Measurements from ENCODE around the gene TMEM69. TPM values are rescaled to one million over a fixed set of nuclear protein-coding genes. Genes with fewer than 3 reads are reported as not detected.
"Not testable (repeated sequence)": the region's sequence is repeated elsewhere in the genome, so short reads cannot be mapped to it uniquely, and the experiment has no call there.

The TMEM69 gene
- total RNA-seq, 2 experiments from 2014 or later = 43.0 to 45.2 TPM

DNA sequence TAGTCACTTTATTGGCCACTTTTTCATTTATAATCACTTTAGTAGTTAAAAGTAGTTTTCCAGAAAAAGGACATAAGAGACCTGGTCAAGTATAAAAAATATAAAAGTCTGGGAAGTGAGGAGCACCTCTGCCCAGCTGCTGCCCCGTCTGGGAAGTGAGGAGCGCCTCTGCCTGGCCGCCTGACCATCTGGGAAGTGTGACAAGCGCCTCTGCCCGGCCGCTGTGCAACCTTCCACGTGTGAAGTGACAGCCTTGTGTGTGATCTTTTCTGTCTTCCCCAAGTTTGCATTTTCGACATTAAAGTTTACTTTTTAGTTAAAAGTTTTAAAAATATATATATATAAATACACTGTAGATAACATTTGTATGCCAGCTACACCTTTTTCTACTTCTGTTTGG is 5.8 kb downstream of the TMEM69 start:
- H3K27me3 Mint-ChIP-seq, H3K4me3 Mint-ChIP-seq, DNase-seq, H3K9me3 Mint-ChIP-seq: not testable (repeated sequence)
- Mint-ChIP-seq H3K36me3 (peaks cover 35% of the 10 kb centered on the region), H3K4me1 (peaks cover 26% of the 10 kb centered on the region), H3K27ac (peak overlapping the region; percentile 38)

DNA sequence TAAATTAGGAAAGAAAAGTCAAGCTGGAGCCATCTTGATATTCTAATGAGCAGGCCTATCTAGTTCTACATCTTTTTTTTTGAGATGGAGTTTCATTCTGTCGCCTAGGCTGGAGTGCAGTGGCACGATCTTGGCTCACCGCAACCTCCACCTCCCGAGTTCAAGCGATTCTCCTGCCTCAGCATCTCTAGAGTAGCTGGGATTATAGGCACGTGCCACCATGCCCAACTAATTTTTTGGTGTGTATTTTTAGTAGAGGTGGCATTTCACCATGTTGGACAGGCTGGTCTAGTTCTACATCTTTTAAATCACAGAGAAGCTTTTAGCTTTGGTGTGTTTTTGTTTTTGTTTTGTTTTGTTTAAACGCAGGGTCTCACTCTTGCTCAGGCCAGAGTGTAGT is 6.8 kb downstream of the TMEM69 start:
- no peak overlapping the region for H3K27ac Mint-ChIP-seq

DNA sequence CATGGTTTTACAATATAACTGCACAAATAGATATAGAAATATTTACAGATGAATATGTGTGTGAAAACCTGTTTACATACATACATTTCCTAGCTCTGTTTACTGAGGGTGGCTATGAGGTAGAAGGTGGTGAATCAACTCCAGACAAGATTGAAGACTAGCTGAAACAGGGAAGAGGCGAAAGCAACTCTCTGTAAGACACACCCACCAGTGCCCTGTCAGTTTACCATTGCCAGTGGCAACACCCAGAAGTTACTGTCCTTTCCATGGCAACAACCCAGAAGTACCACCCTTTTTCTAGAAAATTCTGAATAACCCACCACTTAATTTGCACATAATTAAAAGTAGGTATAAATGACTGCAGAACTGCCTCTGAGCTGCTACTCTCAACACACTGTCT is 16.7 kb downstream of the TMEM69 start:
- no peaks in the 10 kb centered on the region for H3K27me3 Mint-ChIP-seq
- no peak overlapping the region for H3K27ac Mint-ChIP-seq
- H3K36me3 Mint-ChIP-seq = peaks cover 21% of the 10 kb centered on the region
- H3K4me1 Mint-ChIP-seq = peaks cover 2% of the 10 kb centered on the region
- no peak overlapping the region for H3K4me3 Mint-ChIP-seq
- H3K9me3 Mint-ChIP-seq = peaks cover 4% of the 10 kb centered on the region
- no peak for DNase-seq

More for the DNA sequence above, 6.8 kb downstream of the TMEM69 start:
- no peaks in the 10 kb centered on the region for H3K27me3 Mint-ChIP-seq
- peaks cover 25% of the 10 kb centered on the region for H3K36me3 Mint-ChIP-seq
- H3K4me1 Mint-ChIP-seq = peaks cover 21% of the 10 kb centered on the region
- DNase-seq = no peak
- no peaks in the 10 kb centered on the region for H3K9me3 Mint-ChIP-seq
- no peak overlapping the region for H3K4me3 Mint-ChIP-seq

DNA sequence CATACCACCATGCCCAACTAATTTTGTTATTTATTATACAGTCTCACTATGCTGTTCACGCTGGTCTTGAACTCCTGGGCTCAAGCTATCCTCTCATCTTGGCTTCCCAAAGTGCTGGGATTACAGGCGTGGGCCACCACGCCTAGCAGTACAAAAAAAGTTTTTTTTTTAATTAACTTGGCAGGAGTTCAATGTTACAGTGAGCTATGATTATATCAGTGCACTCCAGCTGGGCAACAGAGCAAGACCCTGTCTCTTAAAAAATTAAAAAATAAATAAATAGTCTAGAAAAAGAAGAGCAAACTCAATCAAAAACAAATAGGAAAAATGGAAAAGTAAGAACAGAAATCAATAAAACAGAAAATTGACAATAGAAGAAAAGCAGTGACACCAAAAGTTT is 25.7 kb downstream of the TMEM69 start:
- H3K36me3 Mint-ChIP-seq = peaks cover 10% of the 10 kb centered on the region
- H3K27ac Mint-ChIP-seq = no peak overlapping the region
- H3K4me1 Mint-ChIP-seq = no peaks in the 10 kb centered on the region
- no peak for DNase-seq
- H3K4me3 Mint-ChIP-seq = no peak overlapping the region
- no peaks in the 10 kb centered on the region for H3K9me3 Mint-ChIP-seq
- no peaks in the 10 kb centered on the region for H3K27me3 Mint-ChIP-seq

DNA sequence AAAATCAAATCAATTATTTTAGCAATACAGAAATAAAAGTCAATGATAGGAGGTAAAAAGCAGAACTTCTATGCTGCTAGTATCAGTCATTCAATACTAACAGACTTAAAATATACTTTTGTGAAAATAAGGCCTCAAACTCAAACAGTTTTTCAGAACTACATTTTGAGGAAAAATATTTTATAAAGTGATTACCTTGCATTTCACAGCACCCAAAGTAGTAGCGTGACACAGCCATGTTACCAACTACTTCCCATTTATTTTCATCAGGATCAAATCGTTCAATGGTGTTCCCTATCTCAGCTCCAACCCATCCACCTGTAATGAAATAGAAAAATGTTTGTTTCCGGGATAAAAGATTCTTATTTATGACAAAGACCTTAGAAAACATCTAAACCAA is 28.7 kb downstream of the TMEM69 start:
- Mint-ChIP-seq H3K4me1 (no peaks in the 10 kb centered on the region), H3K36me3 (peaks cover 1% of the 10 kb centered on the region), H3K27ac (no peak overlapping the region), H3K4me3 (no peak overlapping the region), H3K9me3 (no peaks in the 10 kb centered on the region), H3K27me3 (no peaks in the 10 kb centered on the region)
- no peak for DNase-seq

DNA sequence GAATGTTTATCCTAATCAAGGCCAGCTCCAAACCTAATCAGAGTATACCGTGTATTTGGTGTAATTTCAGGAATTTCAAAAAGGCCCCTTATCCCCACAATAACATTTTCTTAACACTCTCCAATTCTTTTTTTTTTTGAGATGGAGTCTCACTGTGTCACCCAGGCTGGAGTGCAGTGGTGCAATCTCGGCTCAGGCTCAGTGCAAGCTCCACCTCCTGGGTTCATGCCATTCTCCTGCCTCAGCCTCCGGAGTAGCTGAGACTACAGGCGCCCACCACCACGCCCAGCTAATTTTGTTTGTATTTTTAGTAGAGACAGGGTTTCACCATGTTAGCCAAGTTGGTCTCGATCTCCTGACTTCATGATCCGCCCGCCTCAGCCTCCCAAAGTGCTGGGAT is 29.4 kb downstream of the TMEM69 start:
- not testable (repeated sequence) for H3K27me3 Mint-ChIP-seq, H3K27ac Mint-ChIP-seq, H3K36me3 Mint-ChIP-seq, H3K4me1 Mint-ChIP-seq, H3K4me3 Mint-ChIP-seq, H3K9me3 Mint-ChIP-seq, DNase-seq

DNA sequence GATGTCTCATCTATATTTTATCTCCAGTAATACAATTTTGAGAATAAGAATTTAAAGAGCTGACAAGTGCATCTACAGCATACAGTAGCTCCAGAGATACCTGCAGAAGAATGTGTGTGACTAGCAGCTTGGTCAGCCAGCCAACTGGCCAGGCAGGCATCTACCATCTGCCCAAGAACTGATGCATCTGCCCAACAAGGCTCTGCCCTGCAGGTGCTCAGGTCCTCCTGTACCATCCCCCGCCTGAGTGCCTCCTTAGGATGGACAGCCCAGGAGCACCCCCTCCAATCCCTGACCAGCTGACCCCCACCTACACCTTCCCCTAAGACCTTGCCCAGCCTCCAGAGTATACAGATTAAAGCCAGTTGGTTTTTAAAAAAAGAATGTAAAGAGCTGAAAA is 30.3 kb downstream of the TMEM69 start:
- H3K27ac Mint-ChIP-seq = no peak overlapping the region
- H3K36me3 Mint-ChIP-seq = no peaks in the 10 kb centered on the region
- no peaks in the 10 kb centered on the region for H3K4me1 Mint-ChIP-seq
- H3K9me3 Mint-ChIP-seq = no peaks in the 10 kb centered on the region
- H3K4me3 Mint-ChIP-seq = no peak overlapping the region
- no peaks in the 10 kb centered on the region for H3K27me3 Mint-ChIP-seq
- no peak for DNase-seq

DNA sequence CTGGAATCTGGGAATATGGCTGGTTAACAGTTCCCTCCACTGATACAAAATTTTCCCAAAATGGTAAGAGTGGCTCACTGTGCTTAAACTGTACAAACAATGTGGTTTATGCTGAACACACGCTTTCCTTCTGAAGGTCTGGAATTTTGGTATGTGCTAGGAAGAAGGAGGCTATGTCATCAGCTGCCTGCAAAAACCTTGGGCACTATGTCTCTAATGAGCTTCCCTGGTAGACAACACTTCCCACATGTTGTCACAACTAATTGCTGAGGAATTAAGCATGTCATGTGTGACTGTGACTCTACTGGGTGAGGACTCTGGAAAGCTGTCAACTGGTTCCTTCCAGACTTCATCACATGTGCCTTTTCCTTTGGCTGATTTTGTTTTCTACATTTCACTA is 33.2 kb downstream of the TMEM69 start:
- DNase-seq = no peak
- no peak overlapping the region for H3K27ac Mint-ChIP-seq
- no peaks in the 10 kb centered on the region for H3K36me3 Mint-ChIP-seq
- H3K9me3 Mint-ChIP-seq = no peaks in the 10 kb centered on the region
- H3K27me3 Mint-ChIP-seq = no peaks in the 10 kb centered on the region
- no peaks in the 10 kb centered on the region for H3K4me1 Mint-ChIP-seq
- no peak overlapping the region for H3K4me3 Mint-ChIP-seq

DNA sequence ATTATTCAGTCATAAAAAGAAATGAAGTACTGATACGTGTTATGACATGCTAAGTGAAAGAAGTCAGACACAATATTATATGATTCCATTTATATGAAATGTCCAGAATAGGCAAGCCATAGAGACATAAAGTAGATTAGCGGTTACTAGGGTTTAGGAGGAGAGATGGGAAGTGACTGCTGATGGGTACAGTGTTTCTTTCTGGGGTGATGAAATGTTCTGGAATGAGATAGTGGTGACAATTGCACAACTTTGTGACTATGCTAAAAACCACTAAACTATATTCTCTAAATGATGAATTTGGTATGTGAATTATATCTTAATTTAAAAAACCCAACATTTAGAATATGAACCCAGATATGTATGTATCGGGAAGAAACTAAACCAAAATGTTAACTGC is 34.8 kb downstream of the TMEM69 start:
- no peaks in the 10 kb centered on the region for H3K36me3 Mint-ChIP-seq
- H3K4me1 Mint-ChIP-seq = no peaks in the 10 kb centered on the region
- H3K9me3 Mint-ChIP-seq = no peaks in the 10 kb centered on the region
- no peak overlapping the region for H3K4me3 Mint-ChIP-seq
- H3K27ac Mint-ChIP-seq = no peak overlapping the region
- no peaks in the 10 kb centered on the region for H3K27me3 Mint-ChIP-seq
- no peak for DNase-seq

DNA sequence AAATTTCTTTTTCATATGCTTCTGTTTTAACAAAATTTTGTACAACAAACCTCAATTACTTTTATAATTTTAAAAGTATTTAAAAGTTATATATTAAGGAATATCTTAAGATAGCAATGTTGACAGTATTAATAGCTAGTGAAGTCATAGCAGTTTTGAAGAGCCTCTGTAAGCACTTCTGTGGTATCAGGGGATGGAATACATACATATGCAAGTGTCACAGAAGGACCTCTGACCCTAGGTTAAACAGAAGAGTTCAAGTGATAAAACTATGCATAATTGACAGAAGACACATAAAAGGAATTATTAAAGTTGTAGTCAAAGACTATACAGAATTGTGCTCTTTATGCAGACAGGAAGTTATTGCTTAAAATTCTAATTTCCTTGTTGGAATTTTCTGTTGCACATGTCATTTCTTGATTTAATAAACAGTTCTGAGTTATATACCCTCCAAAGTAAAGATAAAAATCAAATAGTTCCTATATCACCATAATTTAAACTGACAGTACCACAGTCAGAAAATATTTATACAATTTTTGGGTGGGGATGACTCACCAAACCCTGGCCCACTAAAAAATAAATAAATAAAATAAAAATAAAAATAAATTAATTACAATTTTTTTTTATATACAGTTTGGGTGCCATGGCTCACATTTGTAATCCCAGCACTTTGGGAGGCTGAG is 35.4 kb downstream of the TMEM69 start:
- Mint-ChIP-seq H3K27ac (no peak overlapping the region), H3K36me3 (no peaks in the 10 kb centered on the region), H3K9me3 (no peaks in the 10 kb centered on the region), H3K27me3 (no peaks in the 10 kb centered on the region), H3K4me3 (no peak overlapping the region), H3K4me1 (no peaks in the 10 kb centered on the region)
- no peak for DNase-seq

DNA sequence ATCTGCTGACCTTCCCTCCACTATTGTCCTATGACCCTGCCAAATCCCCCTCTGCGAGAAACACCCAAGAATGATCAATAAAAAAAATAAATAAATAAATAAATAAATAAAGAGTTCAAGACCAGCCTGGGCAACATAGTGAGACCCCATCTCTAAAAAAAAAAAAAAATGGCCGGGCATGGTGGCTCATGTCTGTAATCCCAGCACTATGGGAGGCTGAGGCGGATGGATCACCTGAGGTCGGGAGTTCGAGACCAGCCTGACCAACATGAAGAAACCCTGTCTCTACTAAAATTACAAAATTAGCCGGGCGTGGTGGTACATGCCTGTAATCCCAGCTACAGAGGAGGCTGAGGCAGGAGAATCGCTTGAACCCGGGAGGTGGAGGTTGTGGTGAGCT is 38.0 kb downstream of the TMEM69 start:
- H3K9me3 Mint-ChIP-seq, H3K4me1 Mint-ChIP-seq, H3K4me3 Mint-ChIP-seq, H3K27ac Mint-ChIP-seq, H3K27me3 Mint-ChIP-seq, H3K36me3 Mint-ChIP-seq, DNase-seq: not testable (repeated sequence)

DNA sequence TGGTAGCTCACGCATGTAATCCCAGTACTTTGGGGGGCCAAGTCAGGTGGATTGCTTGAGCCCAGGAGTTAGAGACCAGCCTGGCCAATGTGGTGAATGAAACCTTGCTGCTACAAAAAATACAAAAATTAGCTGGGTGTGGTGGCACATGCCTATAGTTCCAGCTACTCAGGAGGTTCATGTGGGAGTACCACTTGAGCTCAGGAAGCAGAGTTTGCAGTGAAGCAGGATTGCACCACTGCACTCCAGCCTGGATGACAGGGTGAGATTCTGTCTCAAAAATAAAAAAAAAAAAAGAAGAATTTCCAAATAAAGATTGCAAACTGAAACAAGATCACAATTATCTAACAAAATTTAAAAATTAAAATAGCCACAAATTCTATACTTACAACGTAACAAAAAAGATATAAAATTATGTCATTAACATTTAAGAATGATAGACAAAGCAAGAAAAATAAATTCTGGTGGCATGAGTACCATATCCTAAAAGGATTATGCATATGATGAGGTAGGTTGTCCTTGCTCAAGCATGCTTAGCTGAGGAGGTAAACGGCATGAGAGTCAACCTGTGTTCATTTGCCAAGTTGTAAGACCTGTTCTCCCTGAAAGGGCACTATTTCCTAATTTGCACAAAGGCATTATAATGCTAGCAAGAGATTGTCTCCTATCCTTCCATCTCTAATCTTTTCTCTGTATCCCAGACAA is 42.2 kb downstream of the TMEM69 start:
- Mint-ChIP-seq H3K9me3 (no peaks in the 10 kb centered on the region), H3K4me1 (peaks cover 4% of the 10 kb centered on the region), H3K36me3 (no peaks in the 10 kb centered on the region), H3K27me3 (no peaks in the 10 kb centered on the region), H3K4me3 (no peak overlapping the region), H3K27ac (no peak overlapping the region)
- DNase-seq = no peak

DNA sequence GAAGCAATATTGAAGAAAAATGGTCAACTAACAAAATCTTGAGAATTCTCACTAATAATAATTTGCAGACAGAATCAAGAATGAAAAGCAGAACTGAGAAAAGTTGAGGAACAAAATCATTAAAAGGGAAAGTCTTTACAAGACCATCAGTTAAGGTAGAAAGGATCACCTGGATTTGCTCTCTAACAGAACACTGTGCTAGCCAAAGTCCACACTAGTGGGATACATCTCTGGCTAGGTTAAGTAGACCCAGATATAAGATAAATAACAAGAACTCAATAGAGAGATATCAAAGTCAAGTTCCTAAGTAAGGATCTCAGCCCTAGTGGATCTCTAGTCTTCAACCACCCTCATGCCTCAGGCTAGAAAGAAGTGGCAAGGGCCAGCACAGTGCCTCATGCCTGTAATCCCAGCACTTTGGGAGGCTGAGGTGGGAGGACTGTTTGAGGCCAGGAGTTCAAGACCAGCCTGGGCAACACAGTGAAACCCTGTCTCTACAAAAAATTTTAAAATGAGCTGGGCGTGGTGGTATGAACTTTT is 42.9 kb downstream of the TMEM69 start:
- H3K9me3 Mint-ChIP-seq = no peaks in the 10 kb centered on the region
- no peak overlapping the region for H3K27ac Mint-ChIP-seq
- no peak overlapping the region for H3K4me3 Mint-ChIP-seq
- H3K36me3 Mint-ChIP-seq = no peaks in the 10 kb centered on the region
- no peak for DNase-seq
- no peaks in the 10 kb centered on the region for H3K27me3 Mint-ChIP-seq
- H3K4me1 Mint-ChIP-seq = peaks cover 4% of the 10 kb centered on the region

DNA sequence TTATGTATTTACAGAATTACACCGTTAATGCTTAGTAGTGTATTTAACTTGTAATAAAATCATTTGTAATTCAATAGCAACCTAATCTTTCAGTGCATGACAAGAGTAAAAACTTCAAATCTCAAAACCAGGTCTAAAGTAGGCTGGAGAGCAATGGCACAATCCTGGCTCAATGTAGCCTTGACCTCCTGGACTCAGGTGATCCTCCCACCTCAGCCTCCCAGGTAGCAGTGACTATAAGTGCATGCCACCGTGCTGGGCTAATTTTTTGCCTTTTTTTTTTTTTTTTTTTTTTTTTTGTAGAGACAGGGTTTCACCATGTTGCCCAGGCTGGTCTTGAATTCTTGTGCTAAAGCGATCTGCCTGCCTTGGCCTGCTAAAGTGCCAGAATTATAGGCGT is 51.2 kb downstream of the TMEM69 start:
- H3K4me3 Mint-ChIP-seq = no peak overlapping the region
- no peaks in the 10 kb centered on the region for H3K27me3 Mint-ChIP-seq
- H3K27ac Mint-ChIP-seq = no peak overlapping the region
- peaks cover 4% of the 10 kb centered on the region for H3K4me1 Mint-ChIP-seq
- peaks cover 23% of the 10 kb centered on the region for H3K36me3 Mint-ChIP-seq
- H3K9me3 Mint-ChIP-seq = no peaks in the 10 kb centered on the region
- no peak for DNase-seq

DNA sequence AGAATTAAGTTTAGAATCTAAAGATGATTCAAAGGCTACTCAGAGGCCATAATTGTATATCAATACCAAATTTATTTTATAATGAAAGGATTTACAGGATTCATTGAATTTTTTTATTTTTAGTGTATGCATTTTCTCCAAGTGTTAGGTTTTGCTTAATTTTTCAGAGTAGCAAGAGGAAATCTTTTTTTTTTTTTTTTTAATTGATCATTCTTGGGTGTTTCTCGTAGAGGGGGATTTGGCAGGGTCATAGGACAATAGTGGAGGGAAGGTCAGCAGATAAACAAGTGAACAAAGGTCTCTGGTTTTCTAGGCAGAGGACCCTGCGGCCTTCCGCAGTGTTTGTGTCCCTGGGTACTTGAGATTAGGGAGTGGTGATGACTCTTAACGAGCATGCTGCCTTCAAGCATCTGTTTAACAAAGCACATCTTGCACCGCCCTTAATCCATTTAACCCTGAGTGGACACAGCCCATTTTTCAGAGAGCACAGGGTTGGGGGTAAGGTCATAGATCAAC is 51.7 kb downstream of the TMEM69 start:
- not testable (repeated sequence) for H3K9me3 Mint-ChIP-seq, H3K4me1 Mint-ChIP-seq, H3K4me3 Mint-ChIP-seq, H3K27ac Mint-ChIP-seq, H3K27me3 Mint-ChIP-seq, DNase-seq
- H3K36me3 Mint-ChIP-seq = peaks cover 23% of the 10 kb centered on the region

Measured in activated naive CD8-positive, alpha-beta T cell treated with anti-CD3 and anti-CD28 coated beads for 36 hours (primary cell).